Suppressor macrophage (primary cell): ENCODE results near the gene TMEM151B.

Experiments used
- DNase-seq, 4 experiments: peaks; one replicate each; pipeline ENCODE4 v3.0.0-alpha.2; 2020 to 2022

TMEM151B gene

DNA sequence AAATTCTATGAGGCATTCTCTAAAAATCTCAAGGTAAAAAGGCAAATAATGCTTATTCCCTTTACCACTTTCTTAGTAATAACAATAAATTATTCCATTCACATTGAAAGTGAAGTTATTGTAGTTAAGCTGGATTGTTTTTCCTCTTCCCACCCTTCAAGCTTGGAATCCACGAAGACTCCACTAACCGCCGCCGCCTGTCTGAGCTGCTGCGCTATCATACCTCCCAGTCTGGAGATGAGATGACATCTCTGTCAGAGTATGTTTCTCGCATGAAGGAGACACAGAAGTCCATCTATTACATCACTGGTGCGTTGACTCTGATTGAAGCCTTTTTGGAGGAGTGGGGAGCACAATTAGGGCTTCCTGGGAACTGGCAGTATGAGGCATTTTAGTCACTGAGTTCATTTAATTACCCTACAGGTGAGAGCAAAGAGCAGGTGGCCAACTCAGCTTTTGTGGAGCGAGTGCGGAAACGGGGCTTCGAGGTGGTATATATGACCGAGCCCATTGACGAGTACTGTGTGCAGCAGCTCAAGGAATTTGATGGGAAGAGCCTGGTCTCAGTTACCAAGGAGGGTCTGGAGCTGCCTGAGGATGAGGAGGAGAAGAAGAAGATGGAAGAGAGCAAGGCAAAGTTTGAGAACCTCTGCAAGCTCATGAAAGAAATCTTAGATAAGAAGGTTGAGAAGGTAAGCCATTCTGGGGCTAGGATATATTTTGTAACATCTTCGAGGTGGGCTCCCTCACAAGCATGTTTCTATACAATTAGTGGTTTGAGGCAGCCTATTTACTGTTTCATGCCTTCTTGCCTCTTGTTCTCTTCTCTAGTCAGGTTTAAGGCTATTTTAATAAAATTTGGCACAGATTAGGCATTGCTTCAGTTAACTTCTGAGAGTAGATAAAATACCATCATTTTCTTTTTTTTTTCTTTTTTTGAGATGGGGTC, 18.4 kb upstream of the TMEM151B start:
- no peak for DNase-seq

DNA sequence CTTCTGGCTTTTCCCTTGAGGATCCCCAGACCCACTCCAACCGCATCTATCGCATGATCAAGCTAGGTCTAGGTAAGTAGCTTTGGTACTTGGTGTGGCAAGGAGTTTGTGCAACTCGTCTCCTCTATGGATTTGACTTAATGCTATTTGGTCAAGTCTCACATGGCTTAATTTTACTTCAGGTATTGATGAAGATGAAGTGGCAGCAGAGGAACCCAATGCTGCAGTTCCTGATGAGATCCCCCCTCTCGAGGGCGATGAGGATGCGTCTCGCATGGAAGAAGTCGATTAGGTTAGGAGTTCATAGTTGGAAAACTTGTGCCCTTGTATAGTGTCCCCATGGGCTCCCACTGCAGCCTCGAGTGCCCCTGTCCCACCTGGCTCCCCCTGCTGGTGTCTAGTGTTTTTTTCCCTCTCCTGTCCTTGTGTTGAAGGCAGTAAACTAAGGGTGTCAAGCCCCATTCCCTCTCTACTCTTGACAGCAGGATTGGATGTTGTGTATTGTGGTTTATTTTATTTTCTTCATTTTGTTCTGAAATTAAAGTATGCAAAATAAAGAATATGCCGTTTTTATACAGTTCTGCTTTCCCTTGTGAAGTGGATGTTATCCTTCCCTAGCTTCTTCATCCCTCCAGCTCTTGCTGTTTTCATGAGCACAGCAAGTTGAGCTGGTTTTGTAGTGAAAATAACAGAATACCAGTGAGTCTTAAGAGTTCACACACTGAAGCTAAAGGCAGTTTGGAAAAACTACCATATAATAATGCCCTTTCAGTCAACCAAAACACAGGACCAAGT, 16.7 kb upstream of the TMEM151B start:
- DNase-seq = peak; percentile 58 to 78 (median 60)

DNA sequence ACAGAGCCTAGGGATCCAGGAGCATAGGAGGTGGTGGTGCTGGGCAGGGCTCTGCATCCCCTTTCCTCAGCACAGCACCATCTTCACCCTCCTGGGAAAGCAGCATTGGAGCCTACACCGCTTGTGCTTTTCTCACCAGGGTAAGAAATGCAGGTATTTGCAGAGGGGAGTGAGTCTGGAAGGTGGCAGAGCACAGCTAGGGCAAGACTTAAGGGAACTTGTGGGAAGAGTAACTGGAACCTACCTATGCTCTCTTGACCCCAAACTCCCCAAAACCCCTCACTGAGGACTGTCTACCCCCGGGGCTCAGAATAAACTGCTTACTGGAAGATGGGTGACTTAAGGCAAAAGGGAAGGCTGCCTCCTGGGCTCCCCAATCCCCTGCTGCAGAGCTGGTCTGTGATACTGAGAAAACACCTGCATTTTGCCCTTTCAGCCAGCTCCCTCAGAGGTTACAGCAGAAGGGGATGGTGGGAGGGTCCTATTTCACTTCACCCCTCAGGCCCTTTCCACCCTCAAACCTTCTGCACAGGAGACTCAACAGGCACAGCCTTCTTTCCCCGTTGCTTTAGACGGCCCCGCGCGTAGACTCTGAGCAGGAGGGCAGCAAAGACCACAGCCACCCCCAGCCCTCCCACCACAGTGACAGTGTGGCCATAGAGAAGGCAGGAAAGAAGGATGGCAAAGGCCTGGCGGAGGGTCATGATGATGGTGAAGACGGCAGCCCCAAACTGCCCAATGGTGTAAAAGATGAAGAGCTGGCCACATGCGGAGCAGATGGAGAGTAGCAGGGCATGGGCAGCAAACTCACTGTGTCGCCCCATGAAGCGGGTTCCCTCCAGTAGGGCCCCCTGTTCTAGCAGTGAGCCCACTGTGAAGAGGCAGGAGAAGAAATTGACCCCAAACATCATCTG, 15.8 kb upstream of the TMEM151B start:
- DNase-seq = no peak

DNA sequence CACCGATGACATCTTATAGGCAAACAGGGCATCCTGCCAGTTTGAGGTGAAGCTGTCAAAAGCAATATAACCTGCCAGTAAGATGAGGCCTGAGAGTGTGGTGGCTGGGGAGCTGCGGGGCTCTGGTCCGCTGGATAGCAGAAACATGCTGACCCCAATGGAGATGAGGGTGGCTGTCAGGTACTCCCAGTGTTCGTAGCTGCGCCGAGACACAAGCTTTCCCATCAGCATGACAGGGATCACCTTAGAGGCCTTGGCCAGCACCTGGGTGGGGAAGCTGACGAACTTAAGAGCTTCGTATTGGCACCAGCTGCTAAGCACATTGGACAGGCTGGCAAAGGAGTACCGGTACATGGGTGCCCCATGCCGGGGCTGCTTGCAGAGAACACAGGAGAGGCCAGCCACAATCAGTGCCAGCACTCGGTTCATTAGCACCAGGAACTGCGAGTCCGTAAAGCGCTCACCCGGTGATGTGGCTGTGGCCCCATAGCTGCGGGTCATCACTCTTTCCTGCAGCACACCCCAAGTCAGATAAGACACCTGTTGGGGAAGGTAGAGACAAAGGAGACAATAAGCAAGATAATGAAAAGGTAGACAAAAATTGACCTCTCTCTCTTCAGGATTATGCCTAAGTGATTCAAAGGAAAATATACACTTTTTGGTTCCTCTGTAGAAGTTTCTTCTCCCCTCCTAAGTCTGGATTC, 15.0 kb upstream of the TMEM151B start:
- peak in 1 of 4 experiments; percentile 18 for DNase-seq

DNA sequence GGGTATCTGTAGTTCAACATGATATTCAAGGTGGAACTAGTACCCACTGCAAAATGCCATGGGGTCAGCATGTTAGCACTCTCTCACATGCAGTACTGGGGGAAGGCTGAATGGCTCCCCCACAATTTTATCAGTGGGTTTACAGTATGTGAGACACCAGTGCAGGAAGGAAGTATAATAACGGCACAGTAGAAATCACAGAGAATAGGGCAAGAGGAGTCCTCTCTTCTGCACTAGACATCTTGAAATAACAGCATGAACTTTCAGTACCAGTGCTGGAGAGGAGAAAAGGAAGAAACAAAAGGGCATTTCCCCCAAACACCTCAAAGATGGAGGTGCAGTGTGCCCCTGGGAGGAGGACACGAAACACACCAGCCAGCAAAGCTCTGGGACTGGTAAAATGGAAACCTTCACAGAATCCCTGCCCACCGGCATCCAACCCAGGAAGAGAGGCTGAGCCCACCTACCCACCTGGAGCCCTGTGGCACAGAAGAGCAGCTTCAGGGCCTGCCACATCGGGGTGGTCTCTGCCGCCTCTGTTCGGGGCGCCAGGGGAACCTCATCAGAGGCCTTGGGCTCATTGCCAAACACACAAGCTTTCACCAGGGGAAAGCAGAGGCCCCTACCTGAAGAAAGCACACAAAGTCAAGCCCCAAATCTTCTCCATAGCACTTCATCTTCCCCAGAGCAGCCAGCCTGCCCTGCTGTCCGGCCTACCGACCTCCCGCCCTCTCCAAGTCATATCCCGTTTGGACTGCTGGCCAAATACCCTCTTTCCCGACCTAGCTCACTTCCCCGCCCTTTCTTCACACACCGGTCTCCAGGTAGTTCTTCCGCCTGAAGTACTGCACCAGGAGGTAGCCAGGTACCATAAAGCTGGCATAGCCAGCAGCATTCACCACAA, 14.1 kb upstream of the TMEM151B start:
- DNase-seq = no peak

DNA sequence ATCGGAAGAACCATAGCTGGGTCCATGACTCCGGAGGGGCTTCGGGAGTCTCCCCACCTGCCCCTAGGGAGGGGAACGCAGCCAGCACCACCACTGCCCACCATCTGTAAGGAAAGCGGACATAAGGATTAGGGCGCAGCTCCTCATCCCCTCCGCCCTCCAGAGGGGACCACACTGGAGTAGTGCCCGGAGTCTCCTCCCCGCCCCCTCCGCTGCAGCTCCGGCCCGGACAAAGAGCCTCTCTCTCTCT, 13.6 kb upstream of the TMEM151B start:
- peak in 1 of 4 experiments; percentile 47 for DNase-seq

DNA sequence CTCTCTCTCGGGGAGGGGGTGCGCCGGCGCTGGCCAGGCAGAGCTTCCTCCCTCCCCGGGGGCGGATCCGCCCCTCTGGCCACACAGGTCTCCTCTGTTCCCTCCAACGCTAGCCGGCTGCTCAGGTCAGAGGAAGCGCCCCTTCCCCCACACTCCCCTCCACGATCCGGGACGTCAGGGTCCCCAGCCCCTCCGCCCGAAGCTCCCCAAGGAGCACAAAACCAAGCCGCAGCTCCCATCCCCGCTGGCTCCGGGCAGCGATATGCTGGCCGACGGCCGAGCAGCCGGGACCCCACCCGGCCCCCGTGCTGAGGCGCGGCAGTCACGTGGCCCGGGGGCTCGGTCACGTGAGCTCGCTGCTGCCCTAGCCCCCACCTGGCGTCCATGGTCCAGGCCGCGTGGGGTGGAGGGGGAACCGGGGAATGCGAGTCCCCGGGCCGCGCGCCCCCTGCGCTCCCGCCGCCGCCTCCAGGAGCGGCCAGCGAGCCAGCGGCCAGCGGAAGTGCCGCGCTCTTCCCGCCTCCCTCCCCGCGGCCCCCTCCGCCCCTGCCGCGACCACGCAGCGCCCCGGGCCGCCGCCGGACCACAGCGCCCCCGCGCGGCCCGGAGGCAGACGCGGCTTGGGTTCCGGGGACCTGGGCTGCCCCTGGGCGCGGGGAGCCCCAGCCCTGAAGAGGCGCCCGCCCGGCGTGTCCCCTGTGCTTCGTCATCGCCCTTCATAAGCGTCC, 13.1 kb upstream of the TMEM151B start, which contains the start of gene SLC35B2:
SLC35B2 (minus strand) TSS at position 504 of the 728 bp plus-strand sequence; CDS start at position 386, 118 bp downstream.
- peak; percentile 75 to 88 (median 82) for DNase-seq

DNA sequence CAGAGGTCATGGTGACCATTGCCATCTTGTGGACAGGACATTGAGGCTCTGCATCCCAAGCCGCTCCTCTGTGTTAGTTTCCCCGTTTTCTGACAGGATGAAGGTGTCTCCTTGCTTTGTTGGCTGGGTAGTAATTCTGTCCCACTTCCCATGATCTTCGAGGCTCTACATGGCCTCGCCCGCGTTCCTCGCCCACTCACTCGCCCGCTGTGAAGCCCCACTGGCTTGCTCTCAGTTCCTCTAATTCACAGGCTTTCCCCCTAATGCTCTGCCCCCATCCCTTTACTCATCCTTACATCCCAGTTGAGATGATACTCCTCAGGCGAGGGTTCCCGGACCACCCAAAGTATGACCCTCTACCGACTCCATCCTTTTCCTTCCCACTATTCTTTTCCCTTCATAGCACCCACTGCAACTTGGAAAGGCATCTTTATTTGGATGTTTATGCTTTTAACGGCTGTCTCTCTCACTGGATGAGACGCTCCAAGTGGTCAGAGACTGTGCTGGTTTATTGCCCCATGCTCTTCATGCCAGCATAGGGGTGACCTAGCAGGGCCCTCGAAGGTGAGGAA, 12.4 kb upstream of the TMEM151B start:
- peak in 2 of 4 experiments; percentile 81 for DNase-seq

DNA sequence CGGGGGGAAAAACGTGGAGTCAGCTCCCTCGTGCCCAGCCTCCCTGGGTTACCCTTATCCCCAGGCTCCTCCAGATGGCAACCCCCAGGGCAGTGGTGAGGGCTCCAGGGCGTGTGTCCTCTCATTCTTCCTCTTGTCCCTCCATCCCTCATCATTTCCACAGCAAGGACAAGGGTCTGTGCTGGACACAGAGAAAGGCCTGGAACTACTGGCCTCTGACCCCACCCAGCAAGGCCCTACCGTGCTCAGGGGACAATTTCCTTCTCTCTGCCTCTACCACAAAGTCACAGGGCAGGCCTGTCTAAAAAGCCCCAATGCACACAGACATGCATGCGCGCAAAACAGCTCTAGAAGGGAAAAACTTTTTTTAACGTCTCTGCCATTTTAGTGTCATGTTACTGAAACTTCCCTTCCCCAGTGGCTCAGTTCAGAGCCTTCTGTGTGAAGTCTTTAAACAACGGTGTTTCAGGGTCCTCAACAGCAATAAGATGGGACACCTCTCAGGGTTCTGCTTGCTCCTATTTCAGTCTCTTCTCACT, 11.9 kb upstream of the TMEM151B start:
- DNase-seq = no peak

DNA sequence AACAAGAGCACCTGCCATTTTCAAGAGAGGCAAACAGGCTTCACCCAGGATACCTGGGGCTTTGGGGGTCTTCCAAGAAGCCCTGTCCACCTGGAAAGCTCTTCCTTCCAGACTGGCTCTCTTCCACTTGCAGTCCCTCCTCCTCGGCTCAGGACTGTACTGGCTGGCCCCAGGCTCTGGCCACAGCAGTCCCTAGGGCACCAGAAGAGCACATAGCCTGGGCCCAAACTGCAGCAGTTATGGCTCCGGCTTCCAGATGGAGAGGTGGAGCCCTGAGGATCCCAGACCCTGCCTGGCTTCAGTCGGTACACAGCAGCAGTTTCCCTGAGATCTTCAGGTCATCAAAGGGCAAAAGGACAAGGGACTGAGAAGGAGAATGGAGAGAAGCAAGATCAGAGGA, 11.3 kb upstream of the TMEM151B start:
- no peak for DNase-seq

DNA sequence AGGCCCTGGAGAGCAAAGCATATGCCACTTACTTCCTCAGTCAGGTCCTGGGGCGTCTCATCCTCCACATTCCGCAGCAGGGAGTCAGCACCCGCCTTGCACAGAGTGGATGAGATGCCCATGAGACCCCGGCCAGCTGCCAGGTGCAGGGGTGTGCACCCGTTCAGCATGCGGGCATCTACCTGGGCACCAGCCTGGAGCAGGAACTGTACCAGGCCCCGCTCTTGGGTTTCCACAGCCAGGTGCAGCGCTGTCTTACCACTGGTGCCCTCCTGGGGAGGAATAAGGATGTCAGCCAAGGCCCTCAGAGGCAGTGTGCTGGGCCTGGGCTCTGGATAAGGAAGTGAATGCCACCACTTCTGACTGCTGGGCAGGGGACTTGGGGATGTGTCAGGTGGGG, 10.2 kb upstream of the TMEM151B start:
- DNase-seq = no peak

DNA sequence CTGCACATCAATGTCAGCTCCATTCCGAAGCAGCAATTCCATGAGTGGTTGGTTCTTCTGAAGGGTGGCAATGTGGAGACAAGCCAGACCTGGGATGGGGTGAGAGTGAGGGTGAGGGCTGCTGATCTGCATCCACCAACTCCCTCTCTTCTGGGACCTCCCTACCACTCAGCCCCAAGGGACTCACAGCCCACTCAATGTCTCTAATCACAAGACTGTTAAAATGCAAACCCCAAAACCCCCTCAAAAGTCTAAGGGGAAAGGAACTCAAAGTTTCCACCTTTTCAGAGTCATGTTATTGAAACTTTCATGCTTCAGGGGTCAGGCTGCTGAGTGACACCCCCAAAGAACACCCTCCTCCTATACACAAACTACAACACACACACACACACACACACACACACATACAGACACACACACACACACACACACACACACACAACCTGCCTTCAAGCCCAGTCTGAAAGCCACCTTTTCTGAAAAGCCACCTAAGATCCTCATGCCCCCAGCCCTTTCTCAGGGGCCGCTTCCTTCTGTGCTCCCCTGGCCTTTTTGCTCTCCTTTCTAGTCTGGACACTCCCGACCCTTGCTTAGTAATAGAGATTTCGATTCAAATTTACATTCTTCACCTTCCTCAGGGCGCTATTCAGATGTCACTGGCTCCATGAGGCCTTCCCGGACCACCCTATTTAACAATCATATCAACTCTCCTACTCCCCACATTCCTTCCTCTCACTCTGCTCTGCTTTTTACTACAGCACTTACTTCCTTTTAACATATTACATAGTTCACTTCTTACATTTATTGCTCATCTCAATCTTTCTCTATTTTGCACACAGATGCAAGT, 9.6 kb upstream of the TMEM151B start:
- DNase-seq = no peak

DNA sequence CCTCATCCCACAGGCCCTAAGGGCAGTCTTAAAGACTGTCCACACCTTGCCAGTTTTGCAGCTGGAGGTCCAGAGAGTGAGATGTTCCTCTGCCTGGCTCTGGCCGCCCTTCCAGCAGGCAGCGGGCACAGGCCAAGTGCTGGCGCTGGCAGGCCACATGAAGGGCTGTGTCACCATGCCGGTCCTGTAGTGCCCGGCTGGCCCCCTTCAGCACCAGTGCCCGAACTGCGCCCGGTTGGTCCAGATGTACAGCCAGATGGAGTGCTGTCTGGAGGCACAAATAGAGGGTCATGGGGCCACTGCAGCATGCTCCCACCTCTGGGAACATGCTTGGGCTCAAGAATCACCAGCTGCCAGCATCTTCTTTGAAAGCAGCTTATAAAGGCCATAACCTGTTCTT, 8.7 kb upstream of the TMEM151B start:
- DNase-seq = no peak

DNA sequence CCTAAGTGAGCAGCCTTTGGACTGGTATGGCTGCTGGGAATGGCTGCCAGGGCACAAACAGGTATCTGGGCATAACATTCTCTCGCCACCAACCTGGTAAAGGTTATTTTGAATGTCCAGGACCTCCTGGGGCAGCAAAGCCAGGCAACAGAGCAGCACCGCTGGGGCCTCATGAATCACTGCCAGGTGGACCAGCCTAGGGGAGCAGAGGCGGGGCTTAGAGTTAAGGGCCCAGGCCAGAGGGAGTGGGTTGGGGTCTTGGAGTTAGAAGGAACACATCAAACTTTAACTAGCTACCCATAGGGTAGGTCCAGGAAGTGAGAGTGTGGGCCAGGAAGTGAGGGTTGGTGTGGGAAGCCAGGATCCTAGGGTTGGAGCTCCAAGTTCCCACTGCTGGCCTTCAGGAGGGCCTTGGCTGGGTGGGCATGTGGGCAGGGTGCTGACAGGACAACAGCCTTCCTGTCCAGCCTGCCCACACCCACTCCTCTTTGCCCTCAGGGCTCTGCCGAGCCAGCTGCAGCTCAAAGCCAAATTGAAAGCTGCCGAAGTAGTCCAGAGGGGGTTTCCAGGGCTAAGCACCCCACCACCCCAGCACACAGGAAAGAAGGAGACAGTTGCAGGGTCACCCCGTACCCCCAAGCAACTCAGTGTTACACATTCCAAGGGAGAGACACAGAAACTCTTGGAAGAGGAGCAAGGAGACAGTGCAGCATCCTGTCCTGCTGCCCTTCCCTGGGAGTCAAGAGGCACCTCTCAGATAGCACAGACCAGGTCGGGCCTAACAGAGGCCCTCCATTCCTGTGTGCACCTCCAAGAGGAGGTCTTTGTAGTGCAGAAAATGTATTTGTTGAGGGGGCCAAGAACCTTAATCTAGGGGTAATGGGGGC, 7.5 kb upstream of the TMEM151B start:
- peak in 3 of 4 experiments; percentile 55 to 77 (median 65) for DNase-seq

DNA sequence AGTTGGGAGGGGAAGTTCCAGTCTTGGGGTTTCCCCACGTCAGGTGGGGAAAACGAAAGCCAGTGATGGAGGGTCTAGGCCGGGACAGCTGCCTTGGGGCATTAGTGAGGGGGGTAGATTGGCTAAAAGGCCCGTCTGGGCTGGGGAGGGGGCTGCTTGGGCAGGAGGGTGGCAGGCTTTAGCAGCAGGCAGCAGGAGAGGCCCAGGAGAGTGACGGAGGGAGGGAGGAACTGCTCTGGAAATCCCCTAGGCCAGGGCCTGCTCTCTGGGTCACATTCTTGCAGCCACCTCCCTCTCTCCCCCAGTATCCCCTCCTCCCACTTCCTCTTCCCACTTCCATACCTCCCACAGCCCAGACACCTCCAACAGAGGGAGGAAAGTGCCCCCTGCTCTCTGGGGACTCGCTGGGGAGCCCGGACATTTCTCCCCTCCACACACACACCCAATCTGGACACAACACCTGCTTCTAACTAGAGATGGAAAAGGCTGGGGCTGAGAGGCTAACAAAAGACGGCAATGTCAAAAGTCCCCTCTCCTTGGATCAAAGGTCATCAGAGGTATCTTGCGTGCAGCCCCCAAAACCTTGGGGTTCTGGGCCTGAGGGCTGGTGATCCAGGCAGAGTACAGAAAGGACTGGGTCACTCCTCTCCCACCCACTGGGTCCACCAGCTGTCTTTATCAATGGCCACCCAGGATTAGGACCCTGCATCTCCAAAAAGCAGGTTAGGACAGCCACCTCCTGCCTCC, 6.7 kb upstream of the TMEM151B start:
- DNase-seq = peak; percentile 62 to 83 (median 82)

DNA sequence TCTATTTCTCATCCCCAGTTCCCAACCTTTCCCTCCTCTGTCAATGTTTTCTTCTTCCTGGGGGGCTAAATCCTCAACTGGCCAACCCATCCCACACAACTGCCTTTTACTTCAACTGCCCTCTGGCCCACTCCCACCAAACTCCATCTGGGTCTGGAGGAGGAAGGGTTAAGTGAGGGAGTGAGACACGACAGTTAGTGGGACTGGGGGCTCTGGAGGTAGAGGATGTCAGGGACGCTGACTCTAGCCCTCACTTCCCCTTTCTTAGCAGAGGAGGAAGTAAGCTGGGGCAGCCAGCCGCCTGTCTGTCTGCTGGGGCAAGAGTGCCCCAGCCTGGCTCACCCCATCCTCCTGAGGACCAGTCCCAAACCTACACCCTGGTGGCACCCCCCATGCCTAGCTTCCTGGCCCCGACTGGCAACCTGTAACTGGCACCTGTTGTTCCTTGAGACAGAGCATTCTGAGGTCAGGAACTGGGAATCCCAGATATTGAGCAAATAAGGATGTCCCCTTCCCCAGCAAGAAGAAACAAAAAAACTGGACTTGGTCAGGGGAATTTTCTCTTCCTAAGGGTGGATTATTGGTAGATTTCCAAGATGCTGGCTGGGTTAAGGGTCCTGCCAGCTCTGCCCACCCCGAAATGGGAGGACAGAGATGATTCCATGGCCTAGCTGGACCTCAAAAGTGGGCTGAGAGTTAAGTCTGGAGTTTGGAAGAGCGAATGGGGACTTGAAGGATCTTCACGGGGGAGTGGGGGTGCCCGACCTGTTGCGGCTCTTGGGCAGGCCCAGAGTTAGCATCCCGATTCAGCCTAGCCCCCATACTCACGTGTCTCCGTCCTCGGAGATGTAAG, 5.9 kb upstream of the TMEM151B start:
- DNase-seq = peak; percentile 78 to 90 (median 88)
